Measurements from ENCODE around the gene NUAK1. TPM values are rescaled to one million over a fixed set of nuclear protein-coding genes. Genes with fewer than 3 reads are reported as not detected.
A peak's percentile ranks its signal among the peaks of the same experiment; 100 is the strongest.

Gene NUAK1
- total and polyA plus RNA-seq, 2 experiments from 2014 or later: 5.4 to 16.9 TPM

- H3K79me2 ChIP-seq (replicated peaks; ENCODE audit: insufficient read depth): no peaks in the 10 kb centered on the region
- H3K4me2 ChIP-seq: no peak overlapping the region
- H3K27me3 Mint-ChIP-seq (ENCODE audit: insufficient read depth, low read depth, poor library complexity): peaks cover 2% of the 10 kb centered on the region
- H3K36me3 ChIP-seq (ENCODE audit: insufficient read depth): no peaks in the 10 kb centered on the region
- no peaks in the 10 kb centered on the region for H3K36me3 Mint-ChIP-seq (ENCODE audit: low read depth)
- H3K27me3 ChIP-seq (ENCODE audit: insufficient read depth): no peaks in the 10 kb centered on the region
- H3K4me3 Mint-ChIP-seq: no peak overlapping the region
- no peak for ATAC-seq
- peak overlapping the region; percentile 81; the same call in 1 of the 2 replicates for H2AFZ ChIP-seq
- H3K4me1 ChIP-seq (ENCODE audit: insufficient read depth): 0 out of 2 replicates have a peak, but pooled peaks cover 4% of the 10 kb centered on the region
- H3K27ac Mint-ChIP-seq: no peak overlapping the region
- H3K9me2 ChIP-seq (ENCODE audit: insufficient read depth): no peaks in the 10 kb centered on the region
- H3K27ac ChIP-seq (ENCODE audit: low read depth): no peak overlapping the region
- no peaks in the 10 kb centered on the region for H4K20me1 ChIP-seq (replicated peaks; ENCODE audit: insufficient read depth)
- TF ChIP-seq ETS1 (IDR thresholded peaks at IDR 0.05): no peak
- no peak for TF ChIP-seq EZH2 (IDR thresholded peaks at IDR 0.05; ENCODE audit: low read depth, unreplicated experiment)
- TF ChIP-seq ZNF114 (CRISPR knock-in tag; IDR thresholded peaks at IDR 0.05): no peak
- no peak for TF ChIP-seq ZNF462 (CRISPR knock-in tag; IDR thresholded peaks at IDR 0.05)
- no peak for TF ChIP-seq POLR2AphosphoS5 (IDR thresholded peaks at IDR 0.05; ENCODE audit: low read depth)
- no peak for TF ChIP-seq ZNF331 (CRISPR knock-in tag; IDR thresholded peaks at IDR 0.05; ENCODE audit: low read depth)
- TF ChIP-seq CREB1 (CRISPR knock-in tag; IDR thresholded peaks at IDR 0.05; ENCODE audit: low read depth): no peak
- no peak for TF ChIP-seq STAT1 (IDR thresholded peaks at IDR 0.05; ENCODE audit: unreplicated experiment)
- no peak for TF ChIP-seq NANOG (IDR thresholded peaks at IDR 0.05; ENCODE audit: borderline replicate concordance)
- no peak for TF ChIP-seq REST (IDR thresholded peaks at IDR 0.05; ENCODE audit: unreplicated experiment)
- TF ChIP-seq CTCF (conservative IDR thresholded peaks at IDR 0.05; ENCODE audit: low read depth in 2 of 2): no peak; a peak in 1 of 4 replicates
- no peak for TF ChIP-seq JUNB (IDR thresholded peaks at IDR 0.05; ENCODE audit: unreplicated experiment)
- no peak for TF ChIP-seq EZH2phosphoT487 (IDR thresholded peaks at IDR 0.05; ENCODE audit: unreplicated experiment)
- peaks cover 7% of the 10 kb centered on the region for H3K4me1 Mint-ChIP-seq
- no peak for DNase-seq (ENCODE audit: low spot score)
- no peaks in the 10 kb centered on the region for H3F3A ChIP-seq (replicated peaks; ENCODE audit: low read depth)
- peaks cover 11% of the 10 kb centered on the region; the same call in 2 of the 3 replicates for H3K9me3 Mint-ChIP-seq
- no peak overlapping the region for H3K4me3 ChIP-seq
Observed at GRCh38 chr12:106171117-106171750, 32.5 kb upstream of the NUAK1 start.

Measured in GM23338 (cell line).